Muscle of leg (tissue), 11 donors: ENCODE measurements around the gene PDGFRB. TPM values are rescaled to one million over a fixed set of nuclear protein-coding genes. Genes with fewer than 3 reads are reported as not detected.

Experiments
- DNase-seq: peaks from one replicate; pipeline ENCODE4 v3.0.0; 2013
- H3K27ac ChIP-seq: one replicate; pipeline ENCODE4 v1.5.1; 2013; ENCODE audit warnings: mild to moderate bottlenecking, low read length, control low read depth
- H3K27me3 ChIP-seq: one replicate; pipeline ENCODE4 v1.6.1; 2013; ENCODE audit warnings: low read length; ENCODE audit not compliant: control insufficient read depth, insufficient read depth
- H3K36me3 ChIP-seq: one replicate; pipeline ENCODE4 v1.6.1; 2013; ENCODE audit warnings: low read length; ENCODE audit not compliant: control insufficient read depth, insufficient read depth
- H3K4me1 ChIP-seq: one replicate; pipeline ENCODE4 v1.6.1; 2013; ENCODE audit warnings: low read length; ENCODE audit not compliant: control insufficient read depth, insufficient read depth
- H3K4me3 ChIP-seq: one replicate; pipeline ENCODE4 v1.5.1; 2013; ENCODE audit warnings: low read length, control low read depth
- H3K9me3 ChIP-seq: replicated peaks from 2 replicates; pipeline ENCODE4 v1.6.1; 2013; ENCODE audit warnings: low read depth, low read length; ENCODE audit not compliant: control insufficient read depth
- WGBS: methylation state at CpG from one replicate; pipeline ENCODE4 v1.1.5; 2013; ENCODE audit warnings: missing lambda C conversion rate; ENCODE audit not compliant: insufficient coverage; 5-methylcytosine and 5-hydroxymethylcytosine counted together
- polyA plus RNA-seq, 8 donors: library from polyadenylated mRNA; unstranded; fragments of 120-200 nt; gene quantifications; one replicate each; pipeline versions ENCODE4 v1.2.1 to v1.2.3, GENCODE V29; 2013; ENCODE audit warnings: inconsistent platforms in 1 of 8, low replicate concordance in 1 of 8; ENCODE audit not compliant: insufficient read length in 8 of 8, insufficient read depth in 1 of 8
- total RNA-seq: library from RNA; stranded (reverse); fragments of 120-200 nt; gene quantifications from one replicate; pipeline ENCODE4 v1.2.4, GENCODE V29; 2013

PDGFRB gene
- total and polyA plus RNA-seq, 9 donors: 109 to 152 (median 129) TPM

DNA sequence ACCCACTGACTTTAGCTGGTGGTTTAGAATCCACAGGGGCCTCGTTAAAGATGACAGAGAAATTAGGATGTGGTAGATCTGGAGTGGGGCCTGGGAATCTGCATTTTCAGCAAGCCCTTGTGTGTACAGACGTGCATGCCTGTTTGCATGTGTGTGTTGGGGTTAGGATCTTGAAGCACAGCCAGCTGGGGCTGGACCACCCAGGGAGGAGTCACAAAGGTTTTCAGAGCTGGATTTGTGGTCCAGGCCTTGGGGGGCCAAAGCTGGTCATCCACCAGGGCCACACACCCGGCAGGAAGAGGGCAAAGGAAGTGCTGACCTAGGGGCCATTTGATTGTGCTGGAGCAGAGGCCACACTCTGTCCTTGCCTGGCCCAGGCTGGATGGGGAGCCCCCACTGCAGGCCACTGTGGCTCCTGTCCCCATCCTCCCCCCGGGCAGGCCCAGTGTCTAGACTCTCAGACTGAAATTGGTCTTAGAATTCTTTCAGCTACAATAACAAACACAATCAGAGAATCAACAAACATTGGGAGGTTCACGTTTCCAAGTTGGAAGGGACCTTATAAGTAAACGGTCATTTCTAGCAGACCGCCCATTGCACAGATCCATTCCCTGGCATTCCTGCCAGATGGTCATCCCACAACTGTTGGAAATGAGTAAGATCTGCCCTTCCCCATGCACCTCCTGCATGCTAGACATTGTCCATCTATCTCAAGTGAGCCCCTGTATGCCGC, 21.3 kb upstream of the PDGFRB start:
- no peak overlapping the region for H3K4me3 ChIP-seq
- no peaks in the 10 kb centered on the region for H3K9me3 ChIP-seq
- DNase-seq: no peak
- no peaks in the 10 kb centered on the region for H3K27me3 ChIP-seq
- WGBS: 54% methylated on average over 3 of the region's 8 CpGs
- H3K4me1 ChIP-seq: peaks cover 64% of the 10 kb centered on the region
- H3K27ac ChIP-seq: no peak overlapping the region
- H3K36me3 ChIP-seq: no peaks in the 10 kb centered on the region

DNA sequence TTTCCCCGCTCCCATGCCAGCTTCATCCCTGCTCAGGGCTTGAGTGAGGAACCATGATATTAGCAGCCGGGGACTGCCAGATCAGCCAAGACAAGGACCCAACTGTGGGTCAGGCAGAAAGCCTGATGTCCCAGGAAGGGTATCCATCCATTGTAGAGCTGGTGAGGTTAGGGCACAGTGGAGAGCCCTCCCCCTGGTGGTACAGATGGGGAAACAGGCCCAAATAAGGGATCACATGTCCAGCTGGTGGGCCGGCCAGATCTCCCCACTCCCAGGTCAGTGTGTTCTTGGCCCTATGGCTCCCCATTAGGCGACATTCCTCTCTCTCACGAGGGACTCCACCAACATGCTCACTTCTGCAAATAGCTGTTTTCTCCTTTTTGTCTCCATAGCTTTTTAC, 19.9 kb upstream of the PDGFRB start:
- Histone ChIP-seq H3K4me3 (no peak overlapping the region), H3K27me3 (peaks cover 4% of the 10 kb centered on the region), H3K9me3 (no peaks in the 10 kb centered on the region), H3K4me1 (peaks cover 50% of the 10 kb centered on the region), H3K36me3 (no peaks in the 10 kb centered on the region), H3K27ac (no peak overlapping the region)
- DNase-seq: no peak
- 69% methylated on average over 5 of the region's 5 CpGs for WGBS

- no peaks in the 10 kb centered on the region for H3K9me3 ChIP-seq
- no peaks in the 10 kb centered on the region for H3K36me3 ChIP-seq
- peaks cover 8% of the 10 kb centered on the region for H3K27me3 ChIP-seq
- whole genome bisulfite sequencing: no CpG with 5 or more reads among the region's 1 CpG
- H3K4me1 ChIP-seq: peaks cover 45% of the 10 kb centered on the region
- H3K27ac ChIP-seq: no peak overlapping the region
- H3K4me3 ChIP-seq: no peak overlapping the region
- DNase-seq: no peak
Measured at GRCh38 chr5:150175076-150175475, 19.4 kb upstream of the PDGFRB start.

DNA sequence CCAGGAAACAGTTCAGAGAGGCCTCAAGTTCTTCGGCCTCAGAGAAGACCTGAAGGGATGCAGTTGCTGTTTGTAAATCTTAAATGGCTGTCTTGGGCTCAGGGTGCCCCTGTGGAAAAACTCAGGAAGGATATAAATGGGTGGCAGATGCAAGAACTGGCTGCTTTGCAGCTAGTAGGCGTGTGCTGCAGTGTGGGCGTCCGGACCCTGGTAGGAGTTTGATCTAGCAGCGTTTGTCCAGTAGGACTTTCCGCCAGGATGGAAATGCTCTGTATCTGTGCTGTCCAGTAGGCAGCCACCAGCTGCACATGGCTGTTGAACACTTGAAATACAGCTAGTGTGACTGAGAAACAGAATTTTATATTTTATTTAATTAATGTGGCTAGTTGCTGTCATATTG, 18.6 kb upstream of the PDGFRB start:
- DNase-seq: no peak
- peaks cover 16% of the 10 kb centered on the region for H3K27me3 ChIP-seq
- 67% methylated on average over 6 of the region's 6 CpGs for WGBS
- peaks cover 38% of the 10 kb centered on the region for H3K4me1 ChIP-seq
- H3K9me3 ChIP-seq: no peaks in the 10 kb centered on the region
- H3K36me3 ChIP-seq: no peaks in the 10 kb centered on the region
- no peak overlapping the region for H3K27ac ChIP-seq
- H3K4me3 ChIP-seq: no peak overlapping the region

- no peak for DNase-seq
- H3K9me3 ChIP-seq: no peaks in the 10 kb centered on the region
- no peak overlapping the region for H3K4me3 ChIP-seq
- WGBS: 73% methylated on average over 1 of the region's 3 CpGs
- peaks cover 38% of the 10 kb centered on the region for H3K4me1 ChIP-seq
- no peaks in the 10 kb centered on the region for H3K36me3 ChIP-seq
- H3K27ac ChIP-seq: no peak overlapping the region
- peaks cover 24% of the 10 kb centered on the region for H3K27me3 ChIP-seq
Measured at GRCh38 chr5:150173161-150173560, 17.5 kb upstream of the PDGFRB start.

DNA sequence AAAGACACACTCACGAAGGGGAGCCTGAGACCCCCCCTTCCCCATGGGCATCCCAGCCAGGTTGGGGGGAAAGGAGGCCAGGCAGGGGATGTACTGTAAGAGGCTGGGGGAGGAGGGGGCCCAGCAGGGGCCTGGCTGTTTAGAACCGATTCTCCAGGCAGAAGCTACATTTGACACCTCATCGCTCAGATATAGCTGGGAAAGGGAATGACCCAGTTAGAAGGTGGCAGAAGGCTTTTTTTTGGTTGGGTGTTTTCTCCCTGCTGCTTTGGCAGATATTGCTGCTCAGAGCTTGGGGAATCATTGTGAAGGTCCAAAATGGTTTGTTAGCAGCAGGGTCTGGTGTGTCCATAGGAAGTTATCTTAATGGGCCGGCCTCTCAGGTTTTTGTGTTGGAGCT, 16.9 kb upstream of the PDGFRB start:
- no CpG with 5 or more reads among the region's 4 CpGs for WGBS
- Histone ChIP-seq H3K36me3 (no peaks in the 10 kb centered on the region), H3K9me3 (no peaks in the 10 kb centered on the region), H3K4me3 (no peak overlapping the region), H3K4me1 (peaks cover 38% of the 10 kb centered on the region), H3K27ac (no peak overlapping the region), H3K27me3 (peaks cover 30% of the 10 kb centered on the region)
- no peak for DNase-seq

GRCh38 chr5:150172145-150172544, 16.5 kb upstream of the PDGFRB start:
- Histone ChIP-seq H3K4me1 (peaks cover 37% of the 10 kb centered on the region), H3K27ac (no peak overlapping the region), H3K27me3 (peaks cover 34% of the 10 kb centered on the region), H3K4me3 (no peak overlapping the region), H3K36me3 (no peaks in the 10 kb centered on the region), H3K9me3 (no peaks in the 10 kb centered on the region)
- WGBS: 71% methylated on average over 1 of the region's 1 CpG
- no peak for DNase-seq

DNA sequence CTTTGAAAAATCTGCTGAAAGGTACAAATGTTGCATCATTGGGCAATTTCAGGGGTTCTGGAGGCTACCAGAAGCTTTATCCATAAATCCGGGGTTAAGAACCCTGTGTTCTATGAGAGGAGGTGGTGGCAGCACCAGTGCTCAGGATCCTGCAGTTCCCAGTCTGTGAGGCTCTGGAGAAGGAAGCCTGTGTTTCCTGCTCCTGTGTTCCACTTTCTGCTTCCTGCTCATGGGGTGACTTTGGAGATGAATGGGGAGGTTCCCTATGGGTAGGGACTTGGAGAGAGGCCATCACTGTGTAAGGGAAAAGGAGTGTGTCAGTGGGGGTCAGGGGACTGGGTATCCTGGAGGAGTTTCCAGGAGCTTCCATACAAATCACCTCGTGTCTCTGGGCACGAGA, 13.2 kb upstream of the PDGFRB start:
- H3K9me3 ChIP-seq: no peaks in the 10 kb centered on the region
- peaks cover 37% of the 10 kb centered on the region for H3K4me1 ChIP-seq
- no peaks in the 10 kb centered on the region for H3K36me3 ChIP-seq
- DNase-seq: no peak
- peaks cover 44% of the 10 kb centered on the region for H3K27me3 ChIP-seq
- WGBS: 80% methylated on average over 1 of the region's 3 CpGs
- H3K27ac ChIP-seq: no peak overlapping the region
- no peak overlapping the region for H3K4me3 ChIP-seq

- no peak overlapping the region for H3K4me3 ChIP-seq
- WGBS: 81% methylated on average over 14 of the region's 14 CpGs
- H3K36me3 ChIP-seq: no peaks in the 10 kb centered on the region
- H3K27ac ChIP-seq: no peak overlapping the region
- DNase-seq: no peak
- peaks cover 44% of the 10 kb centered on the region for H3K27me3 ChIP-seq
- no peaks in the 10 kb centered on the region for H3K9me3 ChIP-seq
- peaks cover 47% of the 10 kb centered on the region for H3K4me1 ChIP-seq
Measured at GRCh38 chr5:150167908-150168307, 12.3 kb upstream of the PDGFRB start.

DNA sequence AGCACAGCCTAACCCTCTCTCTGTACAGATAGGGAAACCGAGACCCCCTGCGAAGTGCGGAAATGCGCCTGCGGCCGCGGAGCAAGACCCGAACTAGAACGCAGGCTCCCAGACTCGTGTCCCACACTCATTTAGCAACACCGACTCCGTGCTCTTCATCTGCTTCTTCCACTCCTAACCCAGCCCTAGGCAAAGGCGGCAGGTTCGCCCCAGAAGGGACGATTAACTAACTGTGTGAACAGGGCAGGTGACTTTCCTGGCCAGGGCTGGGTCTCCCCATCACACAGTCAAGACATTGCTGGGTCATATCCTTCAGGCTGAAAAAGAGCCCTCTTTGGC, 11.8 kb upstream of the PDGFRB start:
- Histone ChIP-seq H3K4me3 (no peak overlapping the region), H3K36me3 (no peaks in the 10 kb centered on the region), H3K27me3 (peaks cover 44% of the 10 kb centered on the region), H3K4me1 (peaks cover 45% of the 10 kb centered on the region), H3K9me3 (no peaks in the 10 kb centered on the region), H3K27ac (no peak overlapping the region)
- WGBS: 73% methylated on average over 15 of the region's 15 CpGs
- DNase-seq: no peak
